Gastroesophageal sphincter (tissue), 4 donors: Measurements from ENCODE around the gene KNDC1. TPM values are rescaled to one million over a fixed set of nuclear protein-coding genes. Genes with fewer than 3 reads are reported as not detected.
A peak's percentile ranks its signal among the peaks of the same experiment; 100 is the strongest.

ENCODE experiments used
- ATAC-seq: fragments of 150-250 bp; one replicate; pipeline ENCODE4 v1.9.1; 2016; ENCODE audit warnings: mild to moderate bottlenecking, moderate library complexity
- H3K27ac ChIP-seq, 4 donors: fragments of 200-600 bp; sonication (generic) in 3 of 4; 1 replicate in 3 of 4; 2 replicates in 1 of 4; pipeline ENCODE4 v1.5.1; 2016 to 2019
- H3K27me3 ChIP-seq: fragments of 200-600 bp; sonication (generic); one replicate; pipeline ENCODE4 v1.5.1; 2019
- H3K36me3 ChIP-seq, 2 donors: fragments of 200-600 bp; sonication (generic); one replicate each; pipeline ENCODE4 v1.5.1; 2019; ENCODE audit warnings: control low read depth in 1 of 2
- H3K4me1 ChIP-seq, 3 donors: fragments of 200-600 bp; sonication (generic); 1 replicate in 2 of 3; 2 replicates in 1 of 3; pipeline ENCODE4 v1.5.1; 2016 to 2019; ENCODE audit warnings: control low read depth in 2 of 3
- H3K4me3 ChIP-seq, 2 donors: fragments of 200-600 bp; sonication (generic); one replicate each; pipeline ENCODE4 v1.5.1; 2019; ENCODE audit warnings: mild to moderate bottlenecking in 1 of 2, moderate library complexity in 1 of 2
- H3K9me3 ChIP-seq, 3 donors: fragments of 200-600 bp; sonication (generic); one replicate each; pipeline ENCODE4 v1.5.1; 2017 to 2019; ENCODE audit warnings: control low read depth in 2 of 3
- CTCF ChIP-seq, 4 experiments: fragments of 200-600 bp in 2 of 4; fragments of 450-650 bp in 2 of 4; sonication (generic) in 1 of 4; IDR thresholded peaks; one replicate each; pipeline ENCODE4 v1.5.1; 2017 to 2019; ENCODE audit warnings: antibody characterized with exemption in 4 of 4, mild to moderate bottlenecking in 2 of 4, moderate library complexity in 2 of 4
- EP300 ChIP-seq: sonication (generic); formaldehyde crosslinking; IDR thresholded peaks from one replicate; pipeline ENCODE4 v1.6.1; 2017; ENCODE audit warnings: antibody characterized with exemption, mild to moderate bottlenecking
- POLR2A ChIP-seq, 2 donors: fragments of 450-650 bp; IDR thresholded peaks; one replicate each; pipeline ENCODE4 v1.6.1; 2017; ENCODE audit warnings: antibody characterized with exemption in 2 of 2, mild to moderate bottlenecking in 2 of 2, moderate library complexity in 1 of 2
- POLR2AphosphoS5 ChIP-seq: sonication (generic); formaldehyde crosslinking; IDR thresholded peaks from one replicate; pipeline ENCODE4 v1.6.1; 2017; ENCODE audit warnings: antibody characterized with exemption
- WGBS, 2 donors: methylation state at CpG; one replicate each; pipeline ENCODE4 v1.1.5; 2018; ENCODE audit warnings: low coverage in 1 of 2; 5-methylcytosine and 5-hydroxymethylcytosine counted together
- total RNA-seq, 4 donors: library from RNA; depleted of rRNA; stranded (reverse); fragments of >200 nt; gene quantifications; one replicate each; pipeline ENCODE4 v1.1.0, GENCODE V29; 2016

Gene KNDC1
- total RNA-seq, 4 donors from 2014 or later, result 0.62 to 3.4 (median 0.98) TPM

GRCh38 chr10:133241501-133242205, 81.6 kb downstream of the KNDC1 start:
- WGBS, 2 donors, result 45 to 84% methylated on average over 9 of the region's 25 CpGs
- Histone ChIP-seq H3K36me3 (no peaks in the 10 kb centered on the region), H3K4me3 (peak overlapping the region in 1 of 2 donors; percentile 12), H3K4me1 (peaks cover 0 to 20% (median 3%) of the 10 kb centered on the region in 3 donors), H3K27ac (no peak overlapping the region), H3K9me3 (no peaks in the 10 kb centered on the region), H3K27me3 (peaks cover 100% of the 10 kb centered on the region)
- ATAC-seq, result no peak
- no peak for TF ChIP-seq CTCF (IDR thresholded peaks at IDR 0.05)
- TF ChIP-seq POLR2A (IDR thresholded peaks at IDR 0.05), result no peak
- no peak for TF ChIP-seq POLR2AphosphoS5
- no peak for TF ChIP-seq EP300

- 59 to 67% methylated on average over 5 to 9 of the region's 27 CpGs for WGBS, 2 donors
- TF ChIP-seq POLR2A (IDR thresholded peaks at IDR 0.05), result no peak
- TF ChIP-seq EP300, result no peak
- TF ChIP-seq POLR2AphosphoS5, result no peak
- no peak for TF ChIP-seq CTCF (IDR thresholded peaks at IDR 0.05)
Observed at GRCh38 chr10:133242611-133243356, 82.8 kb downstream of the KNDC1 start.

GRCh38 chr10:133243593-133243992, 83.6 kb downstream of the KNDC1 start:
- peaks cover 100% of the 10 kb centered on the region for H3K27me3 ChIP-seq
- no peak for ATAC-seq

More at GRCh38 chr10:133242611-133243356, 82.8 kb downstream of the KNDC1 start:
- Histone ChIP-seq H3K9me3 (no peaks in the 10 kb centered on the region), H3K4me1 (peaks cover 0 to 8% (median 0%) of the 10 kb centered on the region in 3 donors), H3K27me3 (peaks cover 100% of the 10 kb centered on the region), H3K4me3 (no peak overlapping the region), H3K27ac (no peak overlapping the region), H3K36me3 (no peaks in the 10 kb centered on the region)
- ATAC-seq, result no peak

GRCh38 chr10:133245439-133246235, 85.6 kb downstream of the KNDC1 start:
- TF ChIP-seq POLR2A (IDR thresholded peaks at IDR 0.05) (no peak), CTCF (IDR thresholded peaks at IDR 0.05) (no peak), EP300 (no peak), POLR2AphosphoS5 (no peak)
- no peaks in the 10 kb centered on the region for H3K36me3 ChIP-seq
- peaks cover 98% of the 10 kb centered on the region for H3K27me3 ChIP-seq
- H3K27ac ChIP-seq, result no peak overlapping the region
- H3K4me3 ChIP-seq, result no peak overlapping the region
- no peaks in the 10 kb centered on the region for H3K4me1 ChIP-seq
- no peaks in the 10 kb centered on the region for H3K9me3 ChIP-seq
- ATAC-seq, result no peak
- WGBS, 2 donors, result 33 to 80% methylated on average over 2 to 3 of the region's 33 CpGs

More at GRCh38 chr10:133243593-133243992, 83.6 kb downstream of the KNDC1 start:
- Histone ChIP-seq H3K4me1 (peaks cover 0 to under 1% (median 0%) of the 10 kb centered on the region in 3 donors), H3K9me3 (no peaks in the 10 kb centered on the region), H3K27ac (no peak overlapping the region), H3K36me3 (no peaks in the 10 kb centered on the region), H3K4me3 (no peak overlapping the region)
- TF ChIP-seq POLR2AphosphoS5 (no peak), EP300 (no peak), CTCF (IDR thresholded peaks at IDR 0.05) (no peak), POLR2A (IDR thresholded peaks at IDR 0.05) (no peak)
- 70 to 87% methylated on average over 3 to 4 of the region's 14 CpGs for WGBS, 2 donors
